GM23338 (cell line): ENCODE data around the gene UVRAG. TPM values are rescaled to one million over a fixed set of nuclear protein-coding genes. Genes with fewer than 3 reads are reported as not detected.

ENCODE experiments used
- ATAC-seq: fragments of 200-7000 bp; cut with Tn5 transposase; 3 replicates; pipeline ENCODE4 v1.9.1; 2020
- DNase-seq: peaks from one replicate; pipeline ENCODE4 v3.0.0-alpha.2; 2015; ENCODE audit warnings: low spot score
- H2AFZ ChIP-seq: fragments of 200-600 bp; sonication (generic); 2 replicates; pipeline ENCODE4 v1.8.0; 2016; ENCODE audit warnings: antibody characterized with exemption, mild to moderate bottlenecking, moderate library complexity
- H3F3A ChIP-seq: fragments of 200-600 bp; sonication (generic); replicated peaks from 2 replicates; pipeline ENCODE4 v1.8.0; 2017; ENCODE audit warnings: antibody characterized with exemption, mixed run types, low read depth
- H3K27ac ChIP-seq: fragments of 200-600 bp; sonication (generic); 2 replicates; pipeline ENCODE4 v1.6.1; 2016; ENCODE audit warnings: low read depth
- H3K27me3 ChIP-seq: fragments of 200-600 bp; sonication (generic); 2 replicates; pipeline ENCODE4 v1.8.0; 2016; ENCODE audit warnings: mild to moderate bottlenecking, mixed run types, moderate library complexity; ENCODE audit not compliant: insufficient read depth
- H3K36me3 ChIP-seq: fragments of 200-600 bp; sonication (generic); 2 replicates; pipeline ENCODE4 v1.8.0; 2016; ENCODE audit warnings: mild to moderate bottlenecking; ENCODE audit not compliant: insufficient read depth
- H3K4me1 ChIP-seq: fragments of 200-600 bp; sonication (generic); 2 replicates; pipeline ENCODE4 v1.8.0; 2016; ENCODE audit warnings: mild to moderate bottlenecking, moderate library complexity; ENCODE audit not compliant: insufficient read depth
- H3K4me2 ChIP-seq: fragments of 200-600 bp; sonication (generic); 2 replicates; pipeline ENCODE4 v1.7.1; 2017; ENCODE audit warnings: mixed run types
- H3K4me3 ChIP-seq: fragments of 200-600 bp; sonication (generic); 2 replicates; pipeline ENCODE4 v1.6.1; 2016; ENCODE audit warnings: mixed run types
- H3K79me2 ChIP-seq: fragments of 200-600 bp; sonication (generic); replicated peaks from 2 replicates; pipeline ENCODE4 v1.8.0; 2017; ENCODE audit warnings: mild to moderate bottlenecking; ENCODE audit not compliant: insufficient read depth
- H3K9me2 ChIP-seq: fragments of 200-600 bp; sonication (generic); 2 replicates; pipeline ENCODE4 v1.8.0; 2017; ENCODE audit not compliant: insufficient read depth
- H4K20me1 ChIP-seq: fragments of 200-600 bp; sonication (generic); replicated peaks from 2 replicates; pipeline ENCODE4 v1.8.0; 2017; ENCODE audit warnings: mild to moderate bottlenecking; ENCODE audit not compliant: insufficient read depth
- H3K27ac Mint-ChIP-seq: 2 replicates; pipeline ENCODE4 v1.8.0; 2020; ENCODE audit warnings: inconsistent platforms, mild to moderate bottlenecking, moderate library complexity, mixed read lengths
- H3K27me3 Mint-ChIP-seq: 3 replicates; pipeline ENCODE4 v1.8.0; 2022; ENCODE audit warnings: low read depth, mild to moderate bottlenecking, moderate library complexity, mixed read lengths, inconsistent platforms; ENCODE audit not compliant: insufficient read depth, poor library complexity
- H3K36me3 Mint-ChIP-seq: 3 replicates; pipeline ENCODE4 v1.8.0; 2021; ENCODE audit warnings: low read depth, mild to moderate bottlenecking, inconsistent platforms, moderate library complexity, mixed read lengths
- H3K4me1 Mint-ChIP-seq: 3 replicates; pipeline ENCODE4 v1.8.0; 2020; ENCODE audit warnings: mild to moderate bottlenecking, inconsistent platforms, mixed read lengths
- H3K4me3 Mint-ChIP-seq: 3 replicates; pipeline ENCODE4 v1.8.0; 2021; ENCODE audit warnings: moderate library complexity, mild to moderate bottlenecking, inconsistent platforms, mixed read lengths
- H3K9me3 Mint-ChIP-seq: 3 replicates; pipeline ENCODE4 v1.8.0; 2020; ENCODE audit warnings: moderate library complexity, mild to moderate bottlenecking, inconsistent platforms, mixed read lengths
- CTCF ChIP-seq, 2 experiments: fragments of 200-600 bp in 1 of 2; sonication (generic) in 1 of 2; conservative IDR thresholded peaks; 2 replicates each; pipeline versions ENCODE4 v1.5.1 to v1.6.1; 2016 to 2017; ENCODE audit warnings: antibody characterized with exemption in 2 of 2, low read depth in 2 of 2, mild to moderate bottlenecking in 2 of 2, moderate library complexity in 1 of 2
- EZH2 ChIP-seq: fragments of 200-600 bp; sonication (generic); IDR thresholded peaks from one replicate; pipeline ENCODE4 v1.8.0; 2017; ENCODE audit warnings: antibody characterized with exemption, mild to moderate bottlenecking, low read depth; ENCODE audit not compliant: unreplicated experiment
- EZH2phosphoT487 ChIP-seq: fragments of 200-600 bp; sonication (generic); IDR thresholded peaks from one replicate; pipeline ENCODE4 v1.8.1; 2018; ENCODE audit warnings: antibody characterized with exemption; ENCODE audit not compliant: unreplicated experiment
- JUNB ChIP-seq: IDR thresholded peaks from one replicate; pipeline ENCODE4 v1.6.1; 2016; ENCODE audit warnings: antibody characterized with exemption; ENCODE audit not compliant: unreplicated experiment
- POLR2AphosphoS5 ChIP-seq: IDR thresholded peaks from 2 replicates; pipeline ENCODE4 v1.6.1; 2016; ENCODE audit warnings: antibody characterized with exemption, low read depth
- STAT1 ChIP-seq: IDR thresholded peaks from one replicate; pipeline ENCODE4 v1.6.1; 2016; ENCODE audit warnings: antibody characterized with exemption; ENCODE audit not compliant: unreplicated experiment
- ZNF114 ChIP-seq: fragments of 250-450 bp; sonication (Bioruptor Pico); IDR thresholded peaks from 2 replicates; pipeline ENCODE4 v1.5.0; 2020; ENCODE audit warnings: mild to moderate bottlenecking, moderate library complexity
- ZNF462 ChIP-seq: fragments of 250-450 bp; sonication (Bioruptor Pico); IDR thresholded peaks from 2 replicates; pipeline ENCODE4 v1.5.0; 2020; ENCODE audit warnings: mild to moderate bottlenecking, moderate library complexity
- polyA plus RNA-seq: library from polyadenylated mRNA; unstranded; fragments of >200 nt; fragmentation: Nextera tagmentation; extraction: Ambion mirVana; gene quantifications from 2 replicates; pipeline ENCODE4 v1.2.1, GENCODE V29; 2016
- total RNA-seq: library from RNA; depleted of rRNA; stranded (reverse); fragments of >200 nt; shearing (Covaris generic); gene quantifications from 2 replicates; pipeline ENCODE4 v1.2.3, GENCODE V29; 2014

Gene UVRAG
- total and polyA plus RNA-seq, 2 experiments from 2014 or later: 15.3 to 17.4 TPM

GRCh38 chr11:75938543-75938942, 123.5 kb downstream of the UVRAG start:
- Histone ChIP-seq H3K4me3 (no peak overlapping the region), H3K27ac (no peak overlapping the region), H3K4me1 (peaks cover 9% of the 10 kb centered on the region; the same call in 1 of the 2 replicates), H3F3A (no peaks in the 10 kb centered on the region), H4K20me1 (no peaks in the 10 kb centered on the region; the same call in 1 of the 2 replicates), H3K4me2 (no peak overlapping the region), H3K9me2 (no peaks in the 10 kb centered on the region), H3K36me3 (no peaks in the 10 kb centered on the region), H2AFZ (no peak overlapping the region), H3K27me3 (no peaks in the 10 kb centered on the region), H3K79me2 (no peaks in the 10 kb centered on the region)
- peaks cover 4% of the 10 kb centered on the region; the same call in 2 of the 3 replicates for H3K4me1 Mint-ChIP-seq
- TF ChIP-seq JUNB: no peak
- TF ChIP-seq POLR2AphosphoS5: no peak
- no peaks in the 10 kb centered on the region for H3K9me3 Mint-ChIP-seq
- DNase-seq (no peak), ATAC-seq (no peak)
- no peaks in the 10 kb centered on the region for H3K27me3 Mint-ChIP-seq
- no peak overlapping the region for H3K27ac Mint-ChIP-seq
- H3K4me3 Mint-ChIP-seq: no peak overlapping the region
- H3K36me3 Mint-ChIP-seq: no peaks in the 10 kb centered on the region

- Mint-ChIP-seq H3K36me3 (no peaks in the 10 kb centered on the region), H3K9me3 (no peaks in the 10 kb centered on the region), H3K4me3 (no peak overlapping the region), H3K27ac (no peak overlapping the region), H3K27me3 (no peaks in the 10 kb centered on the region), H3K4me1 (peaks cover 4% of the 10 kb centered on the region; the same call in 2 of the 3 replicates)
- no peaks in the 10 kb centered on the region for H3F3A ChIP-seq
- H3K4me2 ChIP-seq: no peak overlapping the region
- peaks cover 15% of the 10 kb centered on the region; the same call in 1 of the 2 replicates for H3K4me1 ChIP-seq
- H3K4me3 ChIP-seq: no peak overlapping the region
- no peaks in the 10 kb centered on the region for H3K27me3 ChIP-seq
- H3K36me3 ChIP-seq: no peaks in the 10 kb centered on the region
- H3K9me2 ChIP-seq: no peaks in the 10 kb centered on the region
- no peak overlapping the region for H2AFZ ChIP-seq
- TF ChIP-seq EZH2phosphoT487 (no peak), ZNF114 (CRISPR knock-in tag) (no peak), EZH2 (no peak), CTCF (conservative IDR thresholded peaks at IDR 0.05; ENCODE audit: low read depth in 2 of 2) (no peak), JUNB (no peak), STAT1 (no peak), ZNF462 (CRISPR knock-in tag) (no peak)
- no peak overlapping the region for H3K27ac ChIP-seq
- DNase-seq (no peak), ATAC-seq (no peak)
- H3K79me2 ChIP-seq: no peaks in the 10 kb centered on the region
- H4K20me1 ChIP-seq: no peaks in the 10 kb centered on the region; the same call in 1 of the 2 replicates
Observed at GRCh38 chr11:75939516-75939915, 124.5 kb downstream of the UVRAG start.
